NCI-H187 treated with DMSO at 0.1 percent for 48 hours (cell line): ENCODE measurements around the gene MRPL19.

ENCODE experiments used
- DNase-seq: peaks from one replicate; lab custom pipeline; 2025; lab: John Stamatoyannopoulos, UW

The MRPL19 gene

GRCh38 chr2:75736276-75736675, 89.7 kb downstream of the MRPL19 start:
- no peak for DNase-seq

GRCh38 chr2:75737961-75738360, 91.4 kb downstream of the MRPL19 start:
- DNase-seq, result no peak
